Stimulated activated effector memory CD8-positive, alpha-beta T cell treated with anti-CD3 and anti-CD28 coated beads, Interleukin-12 subunit alpha, Interleukin-12 subunit beta, amount 100 ng/mL, for 72 hours (primary cell): ENCODE measurements around the gene ABLIM2.
"Not testable (repeated sequence)": the region's sequence is repeated elsewhere in the genome, so short reads cannot be mapped to it uniquely, and the experiment has no call there.

Source experiments
- ATAC-seq: fragments of 150-1000 bp; cut with Tn5 transposase; 2 replicates; pipeline ENCODE4 v1.10.0; 2021
- DNase-seq, 2 donors: peaks; one replicate each; pipeline ENCODE4 v3.0.0; 2021 to 2022; ENCODE audit warnings: low spot score in 2 of 2
- H3K27ac Mint-ChIP-seq: one replicate; pipeline ENCODE4 v1.8.0; 2022; ENCODE audit warnings: mild to moderate bottlenecking, mixed read lengths
- H3K36me3 Mint-ChIP-seq: one replicate; pipeline ENCODE4 v1.8.0; 2022; ENCODE audit warnings: mild to moderate bottlenecking, mixed read lengths
- H3K4me1 Mint-ChIP-seq: one replicate; pipeline ENCODE4 v1.8.0; 2022; ENCODE audit warnings: mixed read lengths
- H3K4me3 Mint-ChIP-seq: one replicate; pipeline ENCODE4 v1.8.0; 2022; ENCODE audit warnings: mild to moderate bottlenecking, mixed read lengths
- H3K9me3 Mint-ChIP-seq: one replicate; pipeline ENCODE4 v1.8.0; 2022; ENCODE audit warnings: mixed read lengths

The ABLIM2 gene

GRCh38 chr4:7918187-7918586 is 240.4 kb downstream of the ABLIM2 start:
- not testable (repeated sequence) for H3K9me3 Mint-ChIP-seq, H3K4me3 Mint-ChIP-seq, DNase-seq, H3K36me3 Mint-ChIP-seq, ATAC-seq
- peaks cover 32% of the 10 kb centered on the region for H3K4me1 Mint-ChIP-seq
- peak overlapping the region; percentile 81 for H3K27ac Mint-ChIP-seq

- DNase-seq (no peak), ATAC-seq (no peak)
- Mint-ChIP-seq H3K4me3 (no peak overlapping the region), H3K27ac (peak overlapping the region; percentile 81), H3K36me3 (no peaks in the 10 kb centered on the region), H3K9me3 (no peaks in the 10 kb centered on the region), H3K4me1 (peaks cover 36% of the 10 kb centered on the region)
Observed at GRCh38 chr4:7917669-7918068, 240.9 kb downstream of the ABLIM2 start.

GRCh38 chr4:7915875-7916242 is 242.8 kb downstream of the ABLIM2 start:
- peaks cover 42% of the 10 kb centered on the region for H3K4me1 Mint-ChIP-seq
- H3K9me3 Mint-ChIP-seq: no peaks in the 10 kb centered on the region
- ATAC-seq (no peak), DNase-seq (no peak)
- no peak overlapping the region for H3K4me3 Mint-ChIP-seq
- peak overlapping the region; percentile 78 for H3K27ac Mint-ChIP-seq
- H3K36me3 Mint-ChIP-seq: no peaks in the 10 kb centered on the region
